ENCODE data around the gene CCNH. TPM values are rescaled to one million over a fixed set of nuclear protein-coding genes. Genes with fewer than 3 reads are reported as not detected.

Gene CCNH
- total and polyA plus RNA-seq, 9 of the 15 experiments (the other 6 are each of a cell fraction or from before 2014, with no cell fraction given) = 100 to 213 (median 150) TPM

DNA sequence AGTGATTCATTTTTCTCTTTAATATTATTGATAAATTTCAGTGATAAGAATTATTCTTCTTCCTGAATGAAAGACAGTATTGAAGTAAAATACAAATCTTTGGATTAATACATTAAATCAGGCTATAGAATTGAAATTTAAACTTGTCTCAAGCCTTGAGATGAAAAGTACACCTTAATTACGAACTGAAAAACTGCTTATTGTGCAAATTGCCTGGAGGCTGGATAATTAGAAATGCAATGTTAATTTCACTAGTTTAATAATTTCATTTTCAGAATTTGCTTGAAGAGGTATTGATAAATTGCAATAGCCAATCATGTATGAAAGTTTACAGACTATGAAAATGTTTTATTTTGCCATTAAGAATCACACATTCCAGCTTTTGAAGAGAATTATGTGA, 11.0 kb upstream of the CCNH start:
- Histone ChIP-seq H3K9ac (ENCODE audit: insufficient read depth in 1 of 2, low read depth in 2 of 2, low read length in 2 of 2) (no peak overlapping the region), H3K9me1 (ENCODE audit: control insufficient read depth, insufficient read depth, low read length) (no peaks in the 10 kb centered on the region), H3K4me2 (ENCODE audit: insufficient read depth, low read length) (no peak overlapping the region), H3K9me3 (replicated peaks; ENCODE audit: control insufficient read depth, insufficient read depth, low read depth, low read length) (no peaks in the 10 kb centered on the region), H3K36me3 (ENCODE audit: control insufficient read depth, insufficient read depth, low read length) (no peaks in the 10 kb centered on the region), H4K20me1 (replicated peaks; ENCODE audit: control insufficient read depth, insufficient read depth, low read length) (no peaks in the 10 kb centered on the region), H3K4me3 (no peak overlapping the region), H3K79me2 (ENCODE audit: control insufficient read depth, insufficient read depth, low read length) (no peaks in the 10 kb centered on the region), H2AFZ (ENCODE audit: low read depth, low read length) (no peak overlapping the region), H3K27me3 (ENCODE audit: control insufficient read depth in 2 of 2, insufficient read depth in 2 of 2, low read length in 2 of 2) (no peaks in the 10 kb centered on the region; a peak in 1 of 5 replicates), H3K27ac (ENCODE audit: extremely low read depth, low read depth, low read length) (no peak overlapping the region), H3K4me1 (replicated peaks in 1 of 2; ENCODE audit: control insufficient read depth in 2 of 2, insufficient read depth in 2 of 2, low read length in 2 of 2) (no peaks in the 10 kb centered on the region)
- no peak for DNase-seq (ENCODE audit: extremely low read depth in 1 of 4, low spot score in 3 of 4)
- intact Hi-C loops (cut with micrococcal nuclease) = loop anchor here (10.0 kb wide), 1 partner anchor 351 kb away; no protein-coding TSS in a partner anchor
- 0% methylated on average over 1 of the region's 1 CpG for WGBS (ENCODE audit: insufficient coverage, low coverage, missing lambda C conversion rate)
- FAIRE-seq = no peak
- BruUV-seq (replicated peaks) = no TSS peak
- CTCF ChIA-PET (ENCODE audit: low intra/inter-chr PET ratio) = no interaction called here
- ATAC-seq = no peak
- POLR2A ChIA-PET = no interaction called here
- in situ Hi-C loops (cut with MboI) = no loop called here
- TF ChIP-seq TEAD2 (tag; IDR thresholded peaks at IDR 0.05) = no peak
- no peak for TF ChIP-seq HDGF (IDR thresholded peaks at IDR 0.05)
- TF ChIP-seq MAFF (IDR thresholded peaks at IDR 0.05; ENCODE audit: low read length) = peak; percentile 51
- TF ChIP-seq, protein P1, sequence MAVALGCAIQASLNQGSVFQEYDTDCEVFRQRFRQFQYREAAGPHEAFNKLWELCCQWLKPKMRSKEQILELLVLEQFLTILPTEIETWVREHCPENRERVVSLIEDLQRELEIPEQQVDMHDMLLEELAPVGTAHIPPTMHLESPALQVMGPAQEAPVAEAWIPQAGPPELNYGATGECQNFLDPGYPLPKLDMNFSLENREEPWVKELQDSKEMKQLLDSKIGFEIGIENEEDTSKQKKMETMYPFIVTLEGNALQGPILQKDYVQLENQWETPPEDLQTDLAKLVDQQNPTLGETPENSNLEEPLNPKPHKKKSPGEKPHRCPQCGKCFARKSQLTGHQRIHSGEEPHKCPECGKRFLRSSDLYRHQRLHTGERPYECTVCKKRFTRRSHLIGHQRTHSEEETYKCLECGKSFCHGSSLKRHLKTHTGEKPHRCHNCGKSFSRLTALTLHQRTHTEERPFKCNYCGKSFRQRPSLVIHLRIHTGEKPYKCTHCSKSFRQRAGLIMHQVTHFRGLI (CRISPR knock-in tag; IDR thresholded peaks at IDR 0.05) = no peak
- no peak for TF ChIP-seq POLR2A (conservative IDR thresholded peaks at IDR 0.05)
- no peak for TF ChIP-seq NUFIP1 (IDR thresholded peaks at IDR 0.05; ENCODE audit: partially characterized antibody)
- TF ChIP-seq PTRF (tag; IDR thresholded peaks at IDR 0.05) = no peak
- TF ChIP-seq EP400 (IDR thresholded peaks at IDR 0.05) = no peak
- TF ChIP-seq, protein P2, sequence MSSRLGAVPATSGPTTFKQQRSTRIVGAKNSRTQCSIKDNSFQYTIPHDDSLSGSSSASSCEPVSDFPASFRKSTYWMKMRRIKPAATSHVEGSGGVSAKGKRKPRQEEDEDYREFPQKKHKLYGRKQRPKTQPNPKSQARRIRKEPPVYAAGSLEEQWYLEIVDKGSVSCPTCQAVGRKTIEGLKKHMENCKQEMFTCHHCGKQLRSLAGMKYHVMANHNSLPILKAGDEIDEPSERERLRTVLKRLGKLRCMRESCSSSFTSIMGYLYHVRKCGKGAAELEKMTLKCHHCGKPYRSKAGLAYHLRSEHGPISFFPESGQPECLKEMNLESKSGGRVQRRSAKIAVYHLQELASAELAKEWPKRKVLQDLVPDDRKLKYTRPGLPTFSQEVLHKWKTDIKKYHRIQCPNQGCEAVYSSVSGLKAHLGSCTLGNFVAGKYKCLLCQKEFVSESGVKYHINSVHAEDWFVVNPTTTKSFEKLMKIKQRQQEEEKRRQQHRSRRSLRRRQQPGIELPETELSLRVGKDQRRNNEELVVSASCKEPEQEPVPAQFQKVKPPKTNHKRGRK (tag; IDR thresholded peaks at IDR 0.05) = no peak
- TF ChIP-seq ADNP (tag; IDR thresholded peaks at IDR 0.05) = no peak
- TF ChIP-seq, protein P3, sequence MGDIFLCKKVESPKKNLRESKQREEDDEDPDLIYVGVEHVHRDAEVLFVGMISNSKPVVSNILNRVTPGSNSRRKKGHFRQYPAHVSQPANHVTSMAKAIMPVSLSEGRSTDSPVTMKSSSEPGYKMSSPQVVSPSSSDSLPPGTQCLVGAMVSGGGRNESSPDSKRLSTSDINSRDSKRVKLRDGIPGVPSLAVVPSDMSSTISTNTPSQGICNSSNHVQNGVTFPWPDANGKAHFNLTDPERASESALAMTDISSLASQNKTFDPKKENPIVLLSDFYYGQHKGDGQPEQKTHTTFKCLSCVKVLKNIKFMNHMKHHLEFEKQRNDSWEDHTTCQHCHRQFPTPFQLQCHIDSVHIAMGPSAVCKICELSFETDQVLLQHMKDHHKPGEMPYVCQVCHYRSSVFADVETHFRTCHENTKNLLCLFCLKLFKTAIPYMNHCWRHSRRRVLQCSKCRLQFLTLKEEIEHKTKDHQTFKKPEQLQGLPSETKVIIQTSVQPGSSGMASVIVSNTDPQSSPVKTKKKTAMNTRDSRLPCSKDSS (IDR thresholded peaks at IDR 0.05; ENCODE audit: low read depth, partially characterized antibody) = no peak
- no peak for TF ChIP-seq SMARCB1 (IDR thresholded peaks at IDR 0.05; ENCODE audit: insufficient read length, low read depth)
- TF ChIP-seq, protein P4, sequence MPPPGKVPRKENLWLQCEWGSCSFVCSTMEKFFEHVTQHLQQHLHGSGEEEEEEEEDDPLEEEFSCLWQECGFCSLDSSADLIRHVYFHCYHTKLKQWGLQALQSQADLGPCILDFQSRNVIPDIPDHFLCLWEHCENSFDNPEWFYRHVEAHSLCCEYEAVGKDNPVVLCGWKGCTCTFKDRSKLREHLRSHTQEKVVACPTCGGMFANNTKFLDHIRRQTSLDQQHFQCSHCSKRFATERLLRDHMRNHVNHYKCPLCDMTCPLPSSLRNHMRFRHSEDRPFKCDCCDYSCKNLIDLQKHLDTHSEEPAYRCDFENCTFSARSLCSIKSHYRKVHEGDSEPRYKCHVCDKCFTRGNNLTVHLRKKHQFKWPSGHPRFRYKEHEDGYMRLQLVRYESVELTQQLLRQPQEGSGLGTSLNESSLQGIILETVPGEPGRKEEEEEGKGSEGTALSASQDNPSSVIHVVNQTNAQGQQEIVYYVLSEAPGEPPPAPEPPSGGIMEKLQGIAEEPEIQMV (tag; conservative IDR thresholded peaks at IDR 0.05; ENCODE audit: low read depth) = no peak
- no peak for TF ChIP-seq ZNF79 (CRISPR knock-in tag; IDR thresholded peaks at IDR 0.05; ENCODE audit: low read depth)
- TF ChIP-seq, protein P5, sequence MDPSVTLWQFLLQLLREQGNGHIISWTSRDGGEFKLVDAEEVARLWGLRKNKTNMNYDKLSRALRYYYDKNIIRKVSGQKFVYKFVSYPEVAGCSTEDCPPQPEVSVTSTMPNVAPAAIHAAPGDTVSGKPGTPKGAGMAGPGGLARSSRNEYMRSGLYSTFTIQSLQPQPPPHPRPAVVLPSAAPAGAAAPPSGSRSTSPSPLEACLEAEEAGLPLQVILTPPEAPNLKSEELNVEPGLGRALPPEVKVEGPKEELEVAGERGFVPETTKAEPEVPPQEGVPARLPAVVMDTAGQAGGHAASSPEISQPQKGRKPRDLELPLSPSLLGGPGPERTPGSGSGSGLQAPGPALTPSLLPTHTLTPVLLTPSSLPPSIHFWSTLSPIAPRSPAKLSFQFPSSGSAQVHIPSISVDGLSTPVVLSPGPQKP (CRISPR knock-in tag; IDR thresholded peaks at IDR 0.05) = no peak

All from K562 (cell line).